ENCODE measurements around the gene ATE1. TPM values are rescaled to one million over a fixed set of nuclear protein-coding genes. Genes with fewer than 3 reads are reported as not detected.

The ATE1 gene
- total RNA-seq, 1 donor from 2014 or later, result 24.9 TPM

- Histone ChIP-seq H3K4me3 (ENCODE audit: low read depth, low read length) (no peak overlapping the region), H3K27me3 (ENCODE audit: control insufficient read depth, insufficient read depth, low read length) (no peaks in the 10 kb centered on the region), H3K36me3 (ENCODE audit: control insufficient read depth, insufficient read depth, low read length) (no peaks in the 10 kb centered on the region)
- DNase-seq (ENCODE audit: low read depth), result no peak
- no peak for TF ChIP-seq CTCF (IDR thresholded peaks at IDR 0.05; ENCODE audit: insufficient read depth, low read length, poor library complexity, severe bottlenecking)
These were observed 21.6 kb upstream of the ATE1 start for GRCh38 chr10:121949451-121949850.

- H3K4me3 ChIP-seq (ENCODE audit: low read depth, low read length), result no peak overlapping the region
- no peak for DNase-seq (ENCODE audit: low read depth)
- no peaks in the 10 kb centered on the region for H3K27me3 ChIP-seq (ENCODE audit: control insufficient read depth, insufficient read depth, low read length)
- no peaks in the 10 kb centered on the region for H3K36me3 ChIP-seq (ENCODE audit: control insufficient read depth, insufficient read depth, low read length)
- TF ChIP-seq CTCF (IDR thresholded peaks at IDR 0.05; ENCODE audit: insufficient read depth, low read length, poor library complexity, severe bottlenecking), result no peak
These were observed 21.2 kb upstream of the ATE1 start for GRCh38 chr10:121949049-121949448.

GRCh38 chr10:121947343-121948330 is 19.8 kb upstream of the ATE1 start:
- no peak overlapping the region for H3K4me3 ChIP-seq (ENCODE audit: low read depth, low read length)
- DNase-seq (ENCODE audit: low read depth), result no peak
- no peaks in the 10 kb centered on the region for H3K27me3 ChIP-seq (ENCODE audit: control insufficient read depth, insufficient read depth, low read length)
- no peaks in the 10 kb centered on the region for H3K36me3 ChIP-seq (ENCODE audit: control insufficient read depth, insufficient read depth, low read length)
- TF ChIP-seq CTCF (IDR thresholded peaks at IDR 0.05; ENCODE audit: insufficient read depth, low read length, poor library complexity, severe bottlenecking), result no peak

GRCh38 chr10:121942749-121943416 is 15.1 kb upstream of the ATE1 start:
- no peaks in the 10 kb centered on the region for H3K27me3 ChIP-seq (ENCODE audit: control insufficient read depth, insufficient read depth, low read length)
- peak; percentile 35 for DNase-seq (ENCODE audit: low read depth)
- no peak for TF ChIP-seq CTCF (IDR thresholded peaks at IDR 0.05; ENCODE audit: insufficient read depth, low read length, poor library complexity, severe bottlenecking)

GRCh38 chr10:121941532-121941931 is 13.7 kb upstream of the ATE1 start:
- H3K36me3 ChIP-seq (ENCODE audit: control insufficient read depth, insufficient read depth, low read length), result no peaks in the 10 kb centered on the region
- no peak for TF ChIP-seq CTCF (IDR thresholded peaks at IDR 0.05; ENCODE audit: insufficient read depth, low read length, poor library complexity, severe bottlenecking)
- no peak for DNase-seq (ENCODE audit: low read depth)
- no peaks in the 10 kb centered on the region for H3K27me3 ChIP-seq (ENCODE audit: control insufficient read depth, insufficient read depth, low read length)
- no peak overlapping the region for H3K4me3 ChIP-seq (ENCODE audit: low read depth, low read length)

More at GRCh38 chr10:121942749-121943416, 15.1 kb upstream of the ATE1 start:
- no peaks in the 10 kb centered on the region for H3K36me3 ChIP-seq (ENCODE audit: control insufficient read depth, insufficient read depth, low read length)
- no peak overlapping the region for H3K4me3 ChIP-seq (ENCODE audit: low read depth, low read length)

Measured in kidney epithelial cell (primary cell).